ENCODE measurements around the gene PPP1R18.

Gene PPP1R18

DNA sequence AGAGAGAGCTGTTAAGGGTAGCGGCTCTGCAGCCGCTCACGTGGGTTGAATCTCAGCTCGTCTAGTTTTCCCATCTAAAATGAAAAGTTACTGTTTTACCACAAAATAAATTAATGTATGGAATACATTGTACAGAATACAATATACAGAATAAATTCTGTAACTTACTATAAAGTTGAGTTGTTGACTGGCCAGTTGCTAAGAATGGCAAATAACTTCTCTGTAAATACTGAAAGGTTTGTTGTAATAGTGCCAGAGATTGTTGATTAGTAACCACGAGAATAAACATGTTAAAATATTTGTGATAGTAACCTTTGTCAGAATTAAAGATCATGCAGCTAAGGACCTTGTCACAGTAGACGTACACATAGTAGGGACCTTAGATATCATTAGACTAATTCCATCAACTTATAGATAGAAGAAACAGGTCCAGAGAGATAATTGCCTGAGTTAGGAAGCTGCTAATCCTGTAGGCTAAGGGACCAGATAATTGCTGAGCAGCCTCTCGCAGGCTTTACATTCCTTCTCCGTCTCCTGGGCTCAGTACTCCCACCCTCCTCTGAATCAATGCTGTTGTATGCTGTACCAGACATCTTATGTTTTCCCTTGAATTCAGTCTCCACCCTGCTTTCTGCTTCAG lies 4.9 kb upstream of the PPP1R18 start:
- no peak for DNase-seq
- intact Hi-C loops (cut with DNase I) = no loop called here

DNA sequence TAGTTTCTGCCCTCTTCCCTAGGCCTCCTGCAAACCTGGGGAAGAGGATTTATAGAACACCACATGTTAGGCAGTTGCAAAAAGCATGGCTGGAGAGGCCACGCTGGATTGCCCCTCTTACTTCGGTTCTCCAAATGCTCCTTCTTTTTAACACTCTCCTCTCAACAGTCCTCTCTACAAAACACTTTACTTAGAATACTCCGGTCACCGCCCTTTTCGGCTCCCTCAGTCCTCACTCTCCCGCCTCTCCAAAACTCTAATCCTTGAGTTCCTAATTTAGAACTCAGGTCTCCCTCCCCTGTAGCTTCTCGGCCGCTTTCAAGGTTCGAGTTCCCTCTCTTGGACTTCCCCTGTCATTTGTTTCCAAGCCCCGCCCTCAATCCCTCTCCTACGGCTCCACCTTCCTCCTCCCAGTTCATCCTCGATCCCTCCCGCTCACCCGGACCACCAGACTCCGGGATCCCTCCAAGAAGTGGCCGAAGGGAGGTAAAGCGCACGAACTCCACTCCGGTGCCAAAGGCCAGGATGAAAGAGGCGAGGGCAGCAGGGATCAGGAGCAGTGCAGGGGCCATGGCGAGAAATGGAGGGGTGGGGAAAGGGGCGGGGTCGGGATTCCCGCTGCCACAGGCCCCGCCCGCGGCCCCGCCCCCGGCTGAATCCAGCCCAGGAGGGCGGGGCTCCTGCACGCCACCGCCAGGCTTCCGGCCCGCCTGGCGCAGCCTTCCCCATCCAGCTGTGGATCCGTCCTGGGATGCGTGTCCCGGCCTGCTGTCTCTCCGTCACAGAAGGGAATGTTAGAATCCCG lies 4.2 kb upstream of the PPP1R18 start, which contains the start of gene NRM:
TSS of gene NRM (minus strand) at position 582 of the 805 bp plus-strand sequence. CDS start at position 572, 10 bp downstream.
- peak; percentile 61 to 97 (median 75) for DNase-seq
- intact Hi-C loops (cut with DNase I) = no loop called here

DNA sequence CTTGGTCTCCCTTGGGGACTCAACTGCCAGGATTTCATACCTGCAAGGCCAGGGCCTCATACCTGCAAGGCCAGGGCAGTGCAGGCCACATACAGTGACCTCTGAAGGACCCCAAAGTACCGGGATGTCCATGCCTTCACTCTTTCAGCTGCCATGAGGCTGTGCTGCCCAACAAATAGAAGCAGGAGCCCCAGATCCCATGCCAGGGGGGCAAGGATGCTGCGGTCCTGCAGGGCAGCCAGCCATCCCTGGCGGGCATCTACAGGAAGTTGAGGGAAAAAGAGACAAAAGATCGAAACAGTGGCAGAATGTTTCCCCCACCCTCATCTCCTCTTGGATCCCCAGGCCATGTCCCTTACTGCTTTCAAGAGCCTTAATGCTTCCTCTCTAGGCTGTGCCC lies 3.5 kb upstream of the PPP1R18 start:
- DNase-seq = peak in 1 of 10 donors; percentile 48
- intact Hi-C loops (cut with DNase I) = no loop called here

- peak in 1 of 10 donors; percentile 43 for DNase-seq
- intact Hi-C loops (cut with DNase I) = no loop called here
These were observed 2.8 kb upstream of the PPP1R18 start for GRCh38 chr6:30689022-30689865.

DNA sequence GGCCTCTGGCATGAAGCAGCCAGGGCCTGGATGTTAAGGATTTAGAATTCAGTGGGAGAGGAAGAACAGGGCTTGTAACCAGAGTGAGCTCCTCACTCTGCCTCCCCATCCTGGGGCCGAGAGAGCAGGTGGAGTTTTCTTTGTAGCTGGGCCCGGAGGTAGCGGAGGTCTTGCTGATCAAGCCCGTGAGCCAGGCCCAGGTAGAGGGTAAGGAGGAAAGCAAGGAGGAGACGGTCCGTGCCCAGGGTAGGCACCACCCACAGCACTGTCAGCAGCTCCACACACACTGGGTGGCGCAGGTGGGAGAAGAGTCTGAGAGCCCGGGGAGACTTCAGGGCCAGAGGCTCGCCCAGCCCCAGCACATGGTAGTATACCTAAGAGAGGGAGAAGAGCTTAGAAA lies 2.1 kb upstream of the PPP1R18 start:
- intact Hi-C loops (cut with DNase I) = no loop called here
- DNase-seq = peak in 2 of 10 donors; percentile 53 to 62

GRCh38 chr6:30687659-30688431 lies 1.4 kb upstream of the PPP1R18 start:
- DNase-seq = peak in 4 of 10 donors; percentile 28 to 89 (median 63)
- intact Hi-C loops (cut with DNase I) = no loop called here

DNA sequence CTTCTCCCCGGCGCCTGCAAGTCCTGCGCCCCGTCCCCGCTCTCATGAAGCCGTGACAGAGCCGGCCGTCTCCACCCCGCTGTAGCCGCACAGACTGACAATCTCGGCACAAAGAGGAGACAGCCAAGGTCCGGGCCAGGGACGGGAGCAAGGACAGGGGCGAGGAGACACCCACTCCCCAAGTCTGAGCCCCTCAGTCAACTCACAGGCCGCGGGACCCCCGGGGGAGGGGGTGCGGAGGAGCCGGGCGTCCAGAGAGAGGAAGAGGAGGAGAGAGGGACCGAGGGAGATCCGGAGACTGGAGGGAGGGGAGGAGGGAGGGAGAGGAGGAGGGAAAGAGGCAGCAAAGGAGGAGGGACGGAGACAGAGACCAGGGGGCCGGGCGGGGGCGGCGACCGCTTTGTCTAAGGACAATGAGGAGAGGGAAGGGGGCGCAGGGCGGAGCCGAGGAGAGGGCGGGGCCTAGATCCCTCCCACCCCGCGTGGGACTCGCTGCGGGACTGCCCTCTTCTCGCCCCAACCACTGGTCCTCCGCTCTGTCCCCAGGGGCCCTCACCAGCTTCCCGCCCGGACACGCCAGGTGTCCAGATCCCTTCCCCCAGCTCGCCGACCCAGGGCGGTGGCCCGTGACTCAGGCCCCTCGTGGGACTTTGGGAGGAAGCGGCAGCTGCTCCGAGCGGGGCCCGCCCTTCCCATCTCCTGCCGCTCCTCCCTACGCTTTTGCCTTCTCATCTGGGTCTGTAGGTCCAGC lies 638 bp upstream of the PPP1R18 start:
- intact Hi-C loops (cut with DNase I) = no loop called here
- peak; percentile 47 to 96 (median 70) for DNase-seq

DNA sequence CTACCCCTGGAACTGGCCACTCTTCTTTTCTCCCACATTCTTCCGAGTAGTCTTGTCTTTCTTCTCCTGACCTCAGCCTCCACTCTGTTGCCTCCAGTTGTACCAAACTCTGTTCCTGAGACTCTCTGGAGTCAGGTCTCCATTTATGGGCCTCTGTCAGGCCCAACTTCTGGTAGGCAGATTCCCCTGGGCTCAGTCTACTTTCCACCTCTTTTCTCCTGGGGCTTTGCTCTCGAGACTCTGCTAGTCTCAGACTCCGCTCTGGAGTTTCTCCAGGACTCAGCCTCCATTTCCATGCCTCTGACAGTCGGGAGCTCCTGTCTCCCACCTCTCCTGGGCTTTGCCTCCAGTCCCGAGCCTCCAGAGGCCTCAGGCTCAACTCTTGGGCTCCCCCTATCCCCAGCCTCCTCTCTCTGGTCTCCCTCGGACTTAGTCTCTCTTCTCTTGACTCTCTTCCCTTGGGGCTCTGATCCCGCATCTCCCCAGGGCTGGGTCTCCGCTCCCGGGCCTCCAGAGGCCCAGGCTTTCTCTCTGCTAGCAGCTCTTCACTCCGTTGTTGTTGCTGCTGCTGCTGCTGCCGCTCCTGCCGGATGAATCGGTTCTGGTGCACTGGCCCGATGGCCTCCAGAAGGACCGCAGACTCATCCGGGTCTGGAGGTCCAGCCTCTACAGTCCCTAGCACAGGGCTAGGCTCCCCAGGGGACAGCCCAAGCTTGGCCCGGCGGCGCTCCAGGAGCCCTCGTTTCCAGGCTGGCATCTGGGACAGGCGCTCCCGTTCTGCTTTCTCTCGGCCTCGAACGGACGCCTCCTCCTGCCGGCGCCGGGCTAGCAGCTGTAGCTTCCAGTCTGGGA lies 1.1 kb downstream of the PPP1R18 start:
- intact Hi-C loops (cut with DNase I) = no loop called here
- DNase-seq = peak in 1 of 10 donors; percentile 81

DNA sequence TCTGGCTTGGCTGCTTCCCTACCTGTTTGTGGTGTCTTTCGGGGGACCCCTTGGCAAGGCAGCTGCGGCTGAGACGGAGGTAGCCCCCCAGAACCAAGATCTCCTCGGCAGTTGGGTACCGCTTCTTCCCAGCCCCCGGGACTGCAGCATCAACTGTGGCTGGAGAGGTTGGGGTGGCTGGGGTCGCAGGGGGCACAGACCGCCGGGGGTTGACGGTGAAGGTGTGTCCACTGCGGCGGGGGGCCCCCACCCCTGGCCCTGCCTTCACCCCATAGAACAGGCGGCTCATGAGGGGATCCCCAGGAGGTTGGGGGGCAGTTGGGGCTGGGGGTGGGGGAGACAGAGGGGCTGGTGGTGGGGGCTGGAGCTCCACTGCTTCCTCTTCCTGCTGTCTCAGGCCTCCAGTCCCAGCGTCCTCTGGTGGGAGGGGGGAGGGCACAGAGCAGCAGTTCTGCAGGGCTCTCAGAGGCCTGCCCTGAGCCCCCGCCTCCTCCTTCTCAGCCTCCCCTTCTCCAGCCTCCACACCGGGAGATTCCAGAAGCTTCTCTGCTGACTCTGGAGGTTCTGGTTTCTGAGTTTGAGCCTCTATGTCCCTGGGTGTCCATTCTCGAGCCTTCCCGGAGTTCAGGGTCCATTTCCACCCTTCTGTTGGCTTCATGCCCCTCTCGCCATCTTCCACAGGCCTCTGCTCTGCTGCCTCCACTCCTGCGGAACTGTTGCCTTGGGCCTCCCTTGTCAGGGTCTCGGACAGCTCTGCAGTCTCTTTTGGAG lies 1.9 kb downstream of the PPP1R18 start:
- intact Hi-C loops (cut with DNase I) = loop anchor here (5.0 kb wide), 1 partner anchor 342 kb away; no protein-coding TSS in a partner anchor
- peak in 1 of 10 donors; percentile 75 for DNase-seq

DNA sequence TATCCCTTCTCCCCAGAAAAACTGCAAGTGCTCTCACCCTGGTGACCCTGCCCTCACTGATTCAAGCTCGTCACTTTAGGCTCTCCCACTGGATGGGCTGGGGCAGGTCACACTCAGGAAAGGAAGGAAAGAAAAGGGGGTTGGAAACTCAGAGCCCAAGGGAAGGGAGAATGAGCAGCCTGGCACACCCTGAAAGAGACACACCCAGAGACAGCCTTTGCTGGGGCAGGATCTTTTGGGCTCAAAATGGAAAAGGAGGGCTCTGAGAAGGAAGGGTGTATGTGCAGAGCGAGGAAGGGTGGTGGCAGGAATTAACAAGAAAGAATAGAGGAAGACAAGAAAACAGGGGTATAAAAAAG lies 2.5 kb downstream of the PPP1R18 start:
- DNase-seq = no peak
- intact Hi-C loops (cut with DNase I) = loop anchor here (5.0 kb wide), 1 partner anchor 342 kb away; no protein-coding TSS in a partner anchor

DNA sequence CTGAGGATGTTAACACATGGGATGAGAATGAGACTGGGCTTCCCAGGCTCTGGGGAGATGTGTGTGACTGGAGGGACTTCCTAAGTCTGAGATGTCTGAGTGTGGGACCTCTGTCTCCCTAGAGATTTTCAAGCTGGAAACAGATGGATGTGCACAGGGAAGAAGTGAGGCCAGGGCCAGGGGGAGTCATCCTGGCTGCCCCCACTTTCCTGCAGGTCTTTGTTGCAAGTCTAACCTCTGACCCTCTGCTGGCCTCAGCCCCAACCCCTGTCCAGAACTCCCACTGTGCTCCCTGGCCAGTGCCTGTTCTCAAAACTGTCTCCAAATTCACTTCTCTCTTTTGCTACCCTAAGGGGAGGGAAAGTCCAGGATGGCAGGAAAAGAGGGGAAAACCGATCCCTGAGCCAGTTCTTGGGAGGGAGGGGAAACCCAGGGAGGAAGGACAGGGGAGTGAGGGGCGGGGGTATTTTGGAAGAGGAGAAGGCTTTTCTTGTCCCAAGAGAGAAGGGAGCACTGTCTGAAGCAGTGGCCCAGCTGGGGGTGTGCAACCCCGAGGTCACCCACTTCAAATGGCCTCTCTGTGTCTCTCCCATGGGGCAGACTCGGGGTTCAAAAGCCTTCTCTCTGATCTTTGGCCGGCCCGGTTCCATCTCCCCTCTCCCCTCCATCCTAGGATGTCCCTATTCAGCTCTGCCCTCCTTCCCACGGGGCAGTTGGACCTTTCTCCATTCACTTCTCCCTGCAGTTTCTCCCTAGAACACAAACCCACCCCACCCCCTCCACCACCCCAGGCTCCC lies 3.1 kb downstream of the PPP1R18 start:
- peak in 1 of 10 donors; percentile 75 for DNase-seq
- intact Hi-C loops (cut with DNase I) = loop anchor here (5.0 kb wide), 1 partner anchor 341 kb away; no protein-coding TSS in a partner anchor

DNA sequence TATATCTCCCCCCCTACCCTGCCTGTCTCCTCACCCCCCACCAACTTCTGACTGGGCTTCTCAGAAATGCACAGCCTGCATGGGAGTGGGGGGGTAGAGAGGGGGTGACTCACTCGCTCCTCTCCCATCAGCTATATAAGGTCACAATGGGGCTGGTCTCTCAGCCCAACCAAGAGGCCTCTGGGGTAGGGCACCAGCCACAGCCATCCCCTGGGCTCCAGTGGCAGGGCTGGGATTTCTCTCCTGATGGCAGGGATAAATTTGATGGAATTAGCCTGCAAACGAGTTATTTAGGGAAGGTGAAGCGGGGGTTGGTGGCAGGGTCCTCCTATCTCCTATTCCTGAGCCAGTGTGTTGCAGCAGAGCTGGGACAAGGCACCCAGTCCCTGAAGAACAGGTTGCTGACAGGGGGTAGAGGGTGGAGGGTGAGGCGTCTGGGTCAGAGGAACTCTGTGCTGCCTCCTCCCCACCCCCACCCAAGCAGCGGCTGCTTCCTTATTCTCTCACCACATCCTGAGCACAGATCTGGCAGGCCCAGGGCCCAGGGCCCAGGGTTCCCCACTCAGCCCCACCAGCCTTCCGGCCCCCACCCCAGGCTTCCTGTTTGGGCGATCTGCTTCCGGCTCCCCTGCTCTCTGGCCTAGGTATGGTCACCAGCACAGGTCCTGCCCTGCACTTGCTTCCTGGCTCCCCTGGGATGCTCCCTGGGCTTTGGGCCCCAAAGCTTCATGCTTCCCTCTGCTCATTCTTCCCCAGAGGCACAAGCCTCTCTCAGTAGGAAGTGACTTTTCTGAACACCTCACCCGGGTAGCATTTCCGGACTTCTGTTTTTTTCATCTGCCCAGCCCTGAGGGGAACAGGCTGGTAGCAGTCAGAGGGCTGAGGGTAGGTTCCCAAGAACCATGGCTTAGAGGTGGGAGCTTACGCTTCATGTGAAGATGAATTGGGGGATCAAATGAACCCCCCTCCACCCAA lies 4.0 kb downstream of the PPP1R18 start:
- intact Hi-C loops (cut with DNase I) = loop anchor here (5.0 kb wide), 1 partner anchor 340 kb away; no protein-coding TSS in a partner anchor
- peak in 7 of 10 donors; percentile 21 to 92 (median 44) for DNase-seq

DNA sequence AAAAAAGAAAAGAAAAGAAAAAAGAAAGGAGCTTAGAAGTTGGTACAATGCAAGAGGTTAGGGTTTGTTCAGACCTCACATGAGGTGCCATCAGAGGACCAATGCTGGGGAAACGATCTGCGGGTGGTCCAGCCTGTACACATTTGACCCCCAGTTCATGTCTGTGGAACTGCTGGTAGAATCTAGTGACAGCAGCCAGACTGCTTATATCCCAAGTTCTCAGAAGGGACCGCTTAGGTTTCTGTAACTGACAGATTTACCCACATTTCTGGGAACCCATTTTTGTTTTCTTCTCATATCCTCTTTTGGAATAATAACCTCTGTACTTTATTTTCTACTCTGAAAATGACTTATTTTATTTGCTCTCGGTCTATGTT lies 4.7 kb downstream of the PPP1R18 start:
- intact Hi-C loops (cut with DNase I) = loop anchor here (5.0 kb wide), 1 partner anchor 339 kb away; no protein-coding TSS in a partner anchor

DNA sequence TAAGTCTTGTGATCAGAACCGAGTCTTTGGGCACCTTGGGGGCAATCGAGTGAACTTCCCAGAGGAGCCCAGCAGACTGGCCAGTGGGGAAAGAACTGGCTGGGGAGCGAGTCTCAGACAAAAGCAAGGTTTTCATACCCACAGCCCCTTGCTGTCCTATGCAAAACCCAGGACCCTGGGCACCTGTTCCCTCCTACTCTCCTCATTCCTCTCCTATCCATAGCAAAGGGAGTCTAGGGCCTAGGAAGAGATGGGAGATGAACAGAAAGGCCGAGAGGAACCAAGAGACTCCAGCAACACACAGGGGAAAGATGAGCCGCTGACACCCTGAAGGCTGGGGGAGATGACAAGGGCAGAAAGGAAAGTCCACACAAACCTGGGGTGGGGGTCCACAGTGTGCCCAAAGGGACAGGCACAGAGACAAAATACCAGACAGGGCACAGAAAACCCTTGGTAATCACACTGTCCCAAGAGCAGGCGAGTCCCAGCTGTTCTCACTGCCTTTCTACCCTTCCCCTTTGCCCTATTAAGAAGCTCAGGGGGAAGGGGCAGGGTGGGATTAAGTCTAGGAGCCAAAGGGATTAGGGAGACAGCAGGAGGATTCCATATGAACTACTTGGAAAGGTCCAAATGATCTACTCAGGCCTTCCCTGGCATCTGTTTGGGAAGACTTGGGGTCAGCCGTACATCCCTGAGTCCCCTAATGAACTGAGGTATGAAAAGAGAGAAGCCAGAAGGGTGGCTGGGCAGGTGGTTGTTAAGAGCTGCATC lies 6.5 kb downstream of the PPP1R18 start:
- peak in 1 of 10 donors; percentile 30 for DNase-seq

More for the DNA sequence above, 4.7 kb downstream of the PPP1R18 start:
- DNase-seq = peak in 1 of 10 donors; percentile 17

More for the DNA sequence above, 6.5 kb downstream of the PPP1R18 start:
- intact Hi-C loops (cut with DNase I) = loop anchor here (1.0 to 10.0 kb wide), 4 partner anchors 42 to 407 kb away; partner anchors contain the start of gene DDR1

Data from posterior cingulate gyrus (tissue), 11 donors.